Left lung (tissue), 10 donors: Measurements from ENCODE around the gene TMEM63C. TPM values are rescaled to one million over a fixed set of nuclear protein-coding genes. Genes with fewer than 3 reads are reported as not detected.
"Not testable (repeated sequence)": the region's sequence is repeated elsewhere in the genome, so short reads cannot be mapped to it uniquely, and the experiment has no call there.

Experiments used
- ATAC-seq: fragments of 200-7000 bp; cut with Tn5 transposase; one replicate; pipeline ENCODE4 v1.9.1; 2020; ENCODE audit warnings: moderate library complexity
- DNase-seq, 4 donors: peaks; one replicate each; pipeline ENCODE4 v3.0.0-alpha.2; 2013 to 2020
- H3K27ac ChIP-seq, 2 donors: fragments of 200-600 bp; sonication (generic) in 1 of 2; one replicate each; pipeline versions ENCODE4 v1.5.0 to v1.8.0; 2020 to 2021
- H3K27me3 ChIP-seq, 2 donors: fragments of 200-600 bp; sonication (generic) in 1 of 2; one replicate each; pipeline versions ENCODE4 v1.5.0 to v1.8.0; 2020 to 2021
- H3K36me3 ChIP-seq, 2 donors: fragments of 200-600 bp; sonication (generic) in 1 of 2; one replicate each; pipeline versions ENCODE4 v1.5.0 to v1.8.0; 2020 to 2021
- H3K4me1 ChIP-seq, 2 donors: fragments of 200-600 bp; one replicate each; pipeline ENCODE4 v1.8.0; 2021
- H3K4me3 ChIP-seq, 2 donors: fragments of 200-600 bp; sonication (generic) in 1 of 2; one replicate each; pipeline versions ENCODE4 v1.5.0 to v1.8.0; 2020 to 2021; ENCODE audit warnings: mild to moderate bottlenecking in 1 of 2
- H3K9me3 ChIP-seq, 2 donors: fragments of 200-600 bp; sonication (generic) in 1 of 2; one replicate each; pipeline versions ENCODE4 v1.5.0 to v1.8.0; 2020 to 2021
- intact Hi-C, 2 donors: fragments of 100-400 bp; cut with DNase I; formaldehyde crosslinking; loops; one replicate each; pipeline versions ENCODE4 v1.11.2 to v1.14.2; 2022
- polyA plus RNA-seq, 6 donors: library from polyadenylated mRNA; unstranded; fragments of 120-200 nt; gene quantifications; one replicate each; pipeline ENCODE4 v1.2.1, GENCODE V29; 2013; ENCODE audit not compliant: insufficient read length in 6 of 6
- total RNA-seq, 2 donors: library from RNA; stranded (reverse); fragmentation: NEBNext Ultra II Directional; extraction: Animal tissue kit (Norgen Biotek cat#: 25700); gene quantifications; one replicate each; pipeline ENCODE4 v1.2.1, GENCODE V29; 2021
- TF ChIP-seq, protein P1 (sequence below), 2 donors: fragments of 200-600 bp; sonication (generic) in 1 of 2; IDR thresholded peaks; one replicate each; pipeline versions ENCODE4 v1.5.0 to v1.8.0; 2021; ENCODE audit warnings: antibody characterized with exemption in 2 of 2
- donor health status: DM: no; HTN: yes; CAD: no.
- donor health status: DM: no; HTN: no; CAD: no.

The TMEM63C gene
- total and polyA plus RNA-seq, 8 donors = 0.20 to 2.0 (median 0.88) TPM; not detected in 1

DNA sequence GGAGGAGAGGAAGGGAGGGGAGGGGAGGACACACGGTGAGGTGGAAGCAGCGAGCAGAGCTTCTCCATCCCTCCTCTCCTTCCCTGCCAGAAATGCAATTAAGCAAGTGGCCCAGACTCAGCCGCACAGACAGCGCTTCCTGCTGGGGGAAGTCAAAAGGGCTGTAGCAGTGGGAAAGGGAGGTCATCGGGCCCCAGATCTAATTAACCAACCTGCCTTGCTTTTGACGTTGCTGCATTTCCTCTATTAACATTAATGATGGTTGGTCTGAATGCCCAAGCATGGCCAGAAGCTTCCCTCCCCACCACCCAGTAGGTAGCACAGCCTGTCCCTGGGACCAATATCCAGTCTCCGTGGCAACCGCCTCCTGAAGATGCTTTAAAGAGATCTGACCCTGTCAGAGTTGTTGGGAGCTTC, 94.0 kb downstream of the TMEM63C start:
- H3K36me3 ChIP-seq = peaks cover 0 to 50% of the 10 kb centered on the region in 2 donors
- H3K27ac ChIP-seq = no peak overlapping the region
- no peak for DNase-seq
- H3K4me3 ChIP-seq = no peak overlapping the region
- H3K9me3 ChIP-seq = no peaks in the 10 kb centered on the region
- TF ChIP-seq, protein P1, sequence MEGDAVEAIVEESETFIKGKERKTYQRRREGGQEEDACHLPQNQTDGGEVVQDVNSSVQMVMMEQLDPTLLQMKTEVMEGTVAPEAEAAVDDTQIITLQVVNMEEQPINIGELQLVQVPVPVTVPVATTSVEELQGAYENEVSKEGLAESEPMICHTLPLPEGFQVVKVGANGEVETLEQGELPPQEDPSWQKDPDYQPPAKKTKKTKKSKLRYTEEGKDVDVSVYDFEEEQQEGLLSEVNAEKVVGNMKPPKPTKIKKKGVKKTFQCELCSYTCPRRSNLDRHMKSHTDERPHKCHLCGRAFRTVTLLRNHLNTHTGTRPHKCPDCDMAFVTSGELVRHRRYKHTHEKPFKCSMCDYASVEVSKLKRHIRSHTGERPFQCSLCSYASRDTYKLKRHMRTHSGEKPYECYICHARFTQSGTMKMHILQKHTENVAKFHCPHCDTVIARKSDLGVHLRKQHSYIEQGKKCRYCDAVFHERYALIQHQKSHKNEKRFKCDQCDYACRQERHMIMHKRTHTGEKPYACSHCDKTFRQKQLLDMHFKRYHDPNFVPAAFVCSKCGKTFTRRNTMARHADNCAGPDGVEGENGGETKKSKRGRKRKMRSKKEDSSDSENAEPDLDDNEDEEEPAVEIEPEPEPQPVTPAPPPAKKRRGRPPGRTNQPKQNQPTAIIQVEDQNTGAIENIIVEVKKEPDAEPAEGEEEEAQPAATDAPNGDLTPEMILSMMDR (IDR thresholded peaks at IDR 0.05) = no peak
- intact Hi-C loops = no loop called here
- ATAC-seq = no peak
- H3K27me3 ChIP-seq = peaks cover 10 to 22% of the 10 kb centered on the region in 2 donors
- H3K4me1 ChIP-seq = no peaks in the 10 kb centered on the region

DNA sequence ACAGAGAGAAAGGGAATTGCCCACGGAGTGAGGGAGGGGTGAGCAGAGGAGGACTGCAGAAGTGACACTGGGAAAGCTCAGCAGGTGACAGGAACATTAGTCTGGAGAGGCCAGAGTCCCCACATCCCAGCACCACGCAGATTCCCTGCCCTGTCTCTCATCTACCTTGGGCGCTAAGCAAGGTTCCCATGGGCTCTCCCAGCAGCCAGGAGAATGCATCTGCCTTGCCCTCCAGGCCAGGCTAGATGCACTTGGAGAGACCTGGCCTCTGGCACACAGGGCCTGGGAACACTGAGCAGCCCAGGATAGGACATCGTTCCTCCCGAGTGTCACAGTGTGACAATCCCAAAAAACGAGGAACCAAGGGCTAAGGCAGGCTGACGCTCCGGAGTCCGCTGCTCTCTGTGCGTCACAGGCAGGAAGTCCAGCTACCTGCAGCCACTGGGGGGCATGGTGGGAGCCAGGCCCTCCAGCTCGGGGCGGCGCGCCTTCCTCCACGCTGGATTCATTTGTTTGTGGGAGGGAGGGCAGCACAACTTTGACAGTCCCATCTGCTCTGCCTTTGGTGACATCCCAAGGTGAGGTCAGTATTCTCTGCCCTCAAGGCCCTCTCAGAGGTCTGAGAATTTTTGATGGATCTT, 94.8 kb downstream of the TMEM63C start:
- ATAC-seq = no peak
- Histone ChIP-seq H3K4me3 (no peak overlapping the region), H3K27ac (no peak overlapping the region), H3K36me3 (peaks cover 0 to 55% of the 10 kb centered on the region in 2 donors), H3K27me3 (peaks cover 2 to 14% of the 10 kb centered on the region in 2 donors), H3K9me3 (no peaks in the 10 kb centered on the region), H3K4me1 (no peaks in the 10 kb centered on the region)
- intact Hi-C loops = no loop called here
- DNase-seq = no peak
- TF ChIP-seq, protein P1 (IDR thresholded peaks at IDR 0.05) = no peak

GRCh38 chr14:77276959-77277358, 95.4 kb downstream of the TMEM63C start:
- Histone ChIP-seq H3K27me3 (peaks cover 0 to 9% of the 10 kb centered on the region in 2 donors), H3K9me3 (no peaks in the 10 kb centered on the region), H3K4me3 (no peak overlapping the region), H3K36me3 (peaks cover 0 to 60% of the 10 kb centered on the region in 2 donors), H3K4me1 (no peaks in the 10 kb centered on the region), H3K27ac (no peak overlapping the region)
- TF ChIP-seq, protein P1 (IDR thresholded peaks at IDR 0.05) = no peak
- intact Hi-C loops = no loop called here
- DNase-seq (no peak), ATAC-seq (no peak)

- no peak for ATAC-seq
- Histone ChIP-seq H3K36me3 (peaks cover 0 to 77% of the 10 kb centered on the region in 2 donors), H3K9me3 (no peaks in the 10 kb centered on the region), H3K4me1 (no peaks in the 10 kb centered on the region), H3K4me3 (no peak overlapping the region), H3K27ac (no peak overlapping the region), H3K27me3 (no peaks in the 10 kb centered on the region)
- TF ChIP-seq, protein P1 (IDR thresholded peaks at IDR 0.05) = no peak
- no peak for DNase-seq
- intact Hi-C loops = no loop called here
These were observed 97.0 kb downstream of the TMEM63C start for GRCh38 chr14:77278461-77279230.

GRCh38 chr14:77279719-77280118, 98.1 kb downstream of the TMEM63C start:
- H3K4me3 ChIP-seq = no peak overlapping the region
- H3K27ac ChIP-seq = no peak overlapping the region
- DNase-seq (peak in 1 of 4 donors; percentile 66), ATAC-seq (no peak)
- intact Hi-C loops = no loop called here
- H3K27me3 ChIP-seq = no peaks in the 10 kb centered on the region
- no peaks in the 10 kb centered on the region for H3K4me1 ChIP-seq
- TF ChIP-seq, protein P1 (IDR thresholded peaks at IDR 0.05) = no peak
- H3K9me3 ChIP-seq = no peaks in the 10 kb centered on the region
- peaks cover 0 to 87% of the 10 kb centered on the region in 2 donors for H3K36me3 ChIP-seq

GRCh38 chr14:77280921-77281320, 99.3 kb downstream of the TMEM63C start:
- H3K4me3 ChIP-seq, DNase-seq, H3K27me3 ChIP-seq, H3K27ac ChIP-seq, intact Hi-C loops, H3K9me3 ChIP-seq, ATAC-seq, H3K4me1 ChIP-seq: not testable (repeated sequence)
- H3K36me3 ChIP-seq = peaks cover 0 to 97% of the 10 kb centered on the region in 2 donors
